Activated CD4-positive, alpha-beta T cell treated with anti-CD3 and anti-CD28 coated beads for 36 hours (primary cell): ENCODE measurements around the gene C7orf33. TPM values are rescaled to one million over a fixed set of nuclear protein-coding genes. Genes with fewer than 3 reads are reported as not detected.
"Not testable (repeated sequence)": the region's sequence is repeated elsewhere in the genome, so short reads cannot be mapped to it uniquely, and the experiment has no call there.

Experiments
- ATAC-seq: fragments of 200-7000 bp; cut with Tn5 transposase; one replicate; pipeline ENCODE4 v1.10.0; 2021; ENCODE audit warnings: mild to moderate bottlenecking, moderate library complexity
- CTCF ChIA-PET: fragments of 350-600 bp; sonication (Branson Sonifier 250); formaldehyde crosslinking; loops from one replicate; lab custom pipeline; 2021; ENCODE audit warnings: antibody characterized with exemption; lab: Charles Lee
- POLR2A ChIA-PET: fragments of 350-600 bp; sonication (Branson Sonifier 250); formaldehyde crosslinking; loops from one replicate; lab custom pipeline; 2021; ENCODE audit warnings: antibody characterized with exemption, inconsistent platforms; lab: Charles Lee
- DNase-seq: peaks from one replicate; pipeline ENCODE4 v3.0.0-alpha.2; 2020
- H3K27ac Mint-ChIP-seq: one replicate; pipeline ENCODE4 v1.8.0; 2021; ENCODE audit warnings: mixed read lengths
- H3K27me3 Mint-ChIP-seq: one replicate; pipeline ENCODE4 v1.8.0; 2021; ENCODE audit warnings: mixed read lengths
- H3K36me3 Mint-ChIP-seq: one replicate; pipeline ENCODE4 v1.8.0; 2021; ENCODE audit warnings: low read depth, mixed read lengths
- H3K4me1 Mint-ChIP-seq: one replicate; pipeline ENCODE4 v1.8.0; 2021; ENCODE audit warnings: mixed read lengths
- H3K4me3 Mint-ChIP-seq: one replicate; pipeline ENCODE4 v1.8.0; 2021; ENCODE audit warnings: mild to moderate bottlenecking, moderate library complexity, mixed read lengths
- H3K9me3 Mint-ChIP-seq: one replicate; pipeline ENCODE4 v1.8.0; 2021; ENCODE audit warnings: low read depth, mixed read lengths
- intact Hi-C, 2 experiments: fragments of 100-400 bp; cut with DNase I in 1 of 2; cut with micrococcal nuclease in 1 of 2; formaldehyde crosslinking; loops; one replicate each; pipeline versions ENCODE4 v1.14.2 to v1.15.1; 2022 to 2024; cut with DNase I, micrococcal nuclease
- total RNA-seq, 2 experiments: library from RNA; stranded (reverse); gene quantifications; one replicate each; pipeline ENCODE4 v1.2.3, GENCODE V29; 2021

Gene C7orf33
- total RNA-seq, 2 experiments from 2014 or later: not detected

- intact Hi-C loops: loop anchor here in 1 of 2 experiments (5.0 kb wide), 1 partner anchor 193 kb away; no protein-coding TSS in a partner anchor
- no peak for ATAC-seq
- H3K27ac Mint-ChIP-seq: no peak overlapping the region
- peaks cover 23% of the 10 kb centered on the region for H3K4me1 Mint-ChIP-seq
- DNase-seq: peak; percentile 21
- H3K27me3 Mint-ChIP-seq: peaks cover 5% of the 10 kb centered on the region
- H3K9me3 Mint-ChIP-seq: no peaks in the 10 kb centered on the region
- CTCF ChIA-PET: no interaction called here
- H3K36me3 Mint-ChIP-seq: no peaks in the 10 kb centered on the region
- no peak overlapping the region for H3K4me3 Mint-ChIP-seq
- POLR2A ChIA-PET: no interaction called here
Measured at GRCh38 chr7:148579366-148579765, 11.2 kb upstream of the C7orf33 start.

GRCh38 chr7:148580446-148580845 lies 10.1 kb upstream of the C7orf33 start:
- Mint-ChIP-seq H3K4me1 (peaks cover 33% of the 10 kb centered on the region), H3K4me3 (no peak overlapping the region), H3K27me3 (peaks cover 2% of the 10 kb centered on the region), H3K36me3 (no peaks in the 10 kb centered on the region), H3K9me3 (no peaks in the 10 kb centered on the region), H3K27ac (no peak overlapping the region)
- intact Hi-C loops: no loop called here
- ChIA-PET POLR2A (no interaction called here), CTCF (interaction anchor here (0.6 kb wide), 1 partner anchor 153 kb away, joined by 4 read pairs; no protein-coding TSS in a partner anchor)
- DNase-seq (no peak), ATAC-seq (no peak)

- ATAC-seq: no peak
Measured at GRCh38 chr7:148581624-148582023, 8.9 kb upstream of the C7orf33 start.

GRCh38 chr7:148584154-148584827 lies 6.3 kb upstream of the C7orf33 start:
- POLR2A ChIA-PET: interaction anchor here (0.6 to 1.1 kb wide), 3 partner anchors 20 to 357 kb away, joined by 3 to 4 read pairs (median 3); no protein-coding TSS in a partner anchor
- H3K27ac Mint-ChIP-seq: no peak overlapping the region
- H3K4me1 Mint-ChIP-seq: peaks cover 27% of the 10 kb centered on the region
- ATAC-seq (peak; percentile 93), DNase-seq (peak; percentile 43)
- intact Hi-C loops: loop anchor here (1.0 to 2.0 kb wide), 2 partner anchors 20 to 113 kb away; no protein-coding TSS in a partner anchor
- no peak overlapping the region for H3K4me3 Mint-ChIP-seq
- H3K9me3 Mint-ChIP-seq: no peaks in the 10 kb centered on the region
- H3K36me3 Mint-ChIP-seq: no peaks in the 10 kb centered on the region
- CTCF ChIA-PET: interaction anchor here (0.7 to 2.5 kb wide), 9 partner anchors 9 to 380 kb away, joined by 3 to 27 read pairs (median 4); no protein-coding TSS in a partner anchor
- peaks cover 4% of the 10 kb centered on the region for H3K27me3 Mint-ChIP-seq

More at GRCh38 chr7:148581624-148582023, 8.9 kb upstream of the C7orf33 start:
- ChIA-PET CTCF (interaction anchor here (0.6 to 1.0 kb wide), 2 partner anchors 71 to 385 kb away, joined by 3 to 4 read pairs; no protein-coding TSS in a partner anchor), POLR2A (no interaction called here)
- Mint-ChIP-seq H3K9me3 (no peaks in the 10 kb centered on the region), H3K36me3 (no peaks in the 10 kb centered on the region), H3K27ac (no peak overlapping the region), H3K4me1 (peaks cover 30% of the 10 kb centered on the region), H3K4me3 (no peak overlapping the region), H3K27me3 (peaks cover 2% of the 10 kb centered on the region)
- intact Hi-C loops: no loop called here
- no peak for DNase-seq

GRCh38 chr7:148585399-148585798 lies 5.2 kb upstream of the C7orf33 start:
- Mint-ChIP-seq H3K9me3 (no peaks in the 10 kb centered on the region), H3K36me3 (no peaks in the 10 kb centered on the region), H3K4me1 (peaks cover 22% of the 10 kb centered on the region), H3K4me3 (no peak overlapping the region), H3K27me3 (peaks cover 6% of the 10 kb centered on the region), H3K27ac (no peak overlapping the region)
- CTCF ChIA-PET: interaction anchor here (0.7 to 2.5 kb wide), 5 partner anchors 10 to 379 kb away, joined by 3 to 27 read pairs (median 3); no protein-coding TSS in a partner anchor
- POLR2A ChIA-PET: interaction anchor here (1.1 kb wide), 1 partner anchor 21 kb away, joined by 4 read pairs; no protein-coding TSS in a partner anchor
- intact Hi-C loops: loop anchor here in 1 of 2 experiments (2.0 kb wide), 1 partner anchor 111 kb away; no protein-coding TSS in a partner anchor
- no peak for DNase-seq
- ATAC-seq: no peak

GRCh38 chr7:148587076-148587475 lies 3.5 kb upstream of the C7orf33 start:
- no peak overlapping the region for H3K27ac Mint-ChIP-seq
- H3K4me3 Mint-ChIP-seq: no peak overlapping the region
- ChIA-PET POLR2A (no interaction called here), CTCF (interaction anchor here (0.8 to 1.7 kb wide), 2 partner anchors 11 to 80 kb away, joined by 3 to 7 read pairs; no protein-coding TSS in a partner anchor)
- H3K27me3 Mint-ChIP-seq: peaks cover 10% of the 10 kb centered on the region
- peaks cover 22% of the 10 kb centered on the region for H3K4me1 Mint-ChIP-seq
- intact Hi-C loops: no loop called here
- H3K9me3 Mint-ChIP-seq: no peaks in the 10 kb centered on the region
- H3K36me3 Mint-ChIP-seq: no peaks in the 10 kb centered on the region
- ATAC-seq (no peak), DNase-seq (no peak)

GRCh38 chr7:148588168-148588567 lies 2.4 kb upstream of the C7orf33 start:
- DNase-seq (no peak), ATAC-seq (no peak)
- ChIA-PET POLR2A (no interaction called here), CTCF (interaction anchor here (0.6 to 1.7 kb wide), 3 partner anchors 12 to 118 kb away, joined by 3 to 7 read pairs (median 3); no protein-coding TSS in a partner anchor)
- Mint-ChIP-seq H3K27me3 (peaks cover 10% of the 10 kb centered on the region), H3K4me1 (peaks cover 20% of the 10 kb centered on the region), H3K9me3 (no peaks in the 10 kb centered on the region), H3K36me3 (no peaks in the 10 kb centered on the region), H3K27ac (no peak overlapping the region), H3K4me3 (no peak overlapping the region)
- intact Hi-C loops: no loop called here

- Mint-ChIP-seq H3K4me1 (peaks cover 18% of the 10 kb centered on the region), H3K9me3 (no peaks in the 10 kb centered on the region), H3K36me3 (no peaks in the 10 kb centered on the region), H3K27ac (no peak overlapping the region), H3K4me3 (no peak overlapping the region), H3K27me3 (peaks cover 8% of the 10 kb centered on the region)
- POLR2A ChIA-PET: no interaction called here
- ATAC-seq: no peak
- CTCF ChIA-PET: interaction anchor here (0.6 to 1.7 kb wide), 2 partner anchors 11 to 12 kb away, joined by 4 to 7 read pairs; no protein-coding TSS in a partner anchor
- intact Hi-C loops: no loop called here
- DNase-seq: no peak
Measured at GRCh38 chr7:148588670-148589131, 1.9 kb upstream of the C7orf33 start.

- no peaks in the 10 kb centered on the region for H3K36me3 Mint-ChIP-seq
- CTCF ChIA-PET: no interaction called here
- ATAC-seq: no peak
- H3K27me3 Mint-ChIP-seq: peaks cover 10% of the 10 kb centered on the region
- intact Hi-C loops: no loop called here
- no peak overlapping the region for H3K27ac Mint-ChIP-seq
- no peaks in the 10 kb centered on the region for H3K9me3 Mint-ChIP-seq
- peaks cover 9% of the 10 kb centered on the region for H3K4me1 Mint-ChIP-seq
- no peak for DNase-seq
- no peak overlapping the region for H3K4me3 Mint-ChIP-seq
- POLR2A ChIA-PET: no interaction called here
Measured at GRCh38 chr7:148589640-148590039, 926 bp upstream of the C7orf33 start.

- DNase-seq, H3K4me1 Mint-ChIP-seq, H3K27ac Mint-ChIP-seq, intact Hi-C loops, H3K27me3 Mint-ChIP-seq, H3K9me3 Mint-ChIP-seq, H3K4me3 Mint-ChIP-seq, H3K36me3 Mint-ChIP-seq, CTCF ChIA-PET, ATAC-seq, POLR2A ChIA-PET: not testable (repeated sequence)
Measured at GRCh38 chr7:148596354-148596753, 5.8 kb downstream of the C7orf33 start.

- POLR2A ChIA-PET: no interaction called here
- CTCF ChIA-PET: no interaction called here
- Mint-ChIP-seq H3K9me3 (no peaks in the 10 kb centered on the region), H3K27ac (no peak overlapping the region), H3K27me3 (peaks cover 2% of the 10 kb centered on the region), H3K4me1 (no peaks in the 10 kb centered on the region), H3K36me3 (no peaks in the 10 kb centered on the region), H3K4me3 (no peak overlapping the region)
- ATAC-seq (no peak), DNase-seq (no peak)
- intact Hi-C loops: no loop called here
Measured at GRCh38 chr7:148598351-148598750, 7.8 kb downstream of the C7orf33 start.
